ENCODE data around the gene SLC8A3. TPM values are rescaled to one million over a fixed set of nuclear protein-coding genes. Genes with fewer than 3 reads are reported as not detected.

SLC8A3 gene
- total and polyA plus RNA-seq, 9 of the 15 experiments (the other 6 are each of a cell fraction or from before 2014, with no cell fraction given) = not detected

DNA sequence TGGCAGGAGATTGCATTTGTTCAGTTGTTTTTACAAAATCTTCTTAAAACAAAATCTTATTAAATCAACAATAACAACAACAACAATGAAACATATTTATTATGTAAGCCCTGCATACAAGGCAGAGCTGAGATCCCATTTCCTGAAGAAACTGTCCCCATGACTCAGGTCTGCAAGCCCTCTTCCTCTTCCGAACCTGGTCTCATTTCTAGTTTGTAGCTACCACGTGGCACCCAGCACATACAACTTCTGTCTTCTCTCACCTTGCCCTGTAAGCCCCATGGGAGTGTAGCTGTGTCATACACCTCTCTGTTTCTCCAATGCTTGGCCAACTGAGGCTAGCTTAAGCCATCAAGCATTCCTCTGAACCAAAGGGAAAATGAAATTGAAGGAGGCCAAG lies 106.4 kb downstream of the SLC8A3 start:
- in situ Hi-C loops (cut with MboI) = no loop called here
- no TSS peak for BruUV-seq (replicated peaks)
- ChIA-PET POLR2A (no interaction called here), CTCF (ENCODE audit: low intra/inter-chr PET ratio) (no interaction called here)
- Histone ChIP-seq H3K4me2 (ENCODE audit: insufficient read depth, low read length) (no peak overlapping the region), H4K20me1 (replicated peaks; ENCODE audit: control insufficient read depth, insufficient read depth, low read length) (no peaks in the 10 kb centered on the region), H2AFZ (ENCODE audit: low read depth, low read length) (no peak overlapping the region), H3K27me3 (ENCODE audit: control insufficient read depth in 2 of 2, insufficient read depth in 2 of 2, low read length in 2 of 2) (no peaks in the 10 kb centered on the region), H3K79me2 (ENCODE audit: control insufficient read depth, insufficient read depth, low read length) (no peaks in the 10 kb centered on the region), H3K9me1 (ENCODE audit: control insufficient read depth, insufficient read depth, low read length) (no peaks in the 10 kb centered on the region), H3K36me3 (ENCODE audit: control insufficient read depth, insufficient read depth, low read length) (no peaks in the 10 kb centered on the region), H3K9me3 (replicated peaks; ENCODE audit: control insufficient read depth, insufficient read depth, low read depth, low read length) (no peaks in the 10 kb centered on the region), H3K9ac (ENCODE audit: insufficient read depth in 1 of 2, low read depth in 2 of 2, low read length in 2 of 2) (no peak overlapping the region), H3K4me3 (no peak overlapping the region), H3K4me1 (replicated peaks in 1 of 2; ENCODE audit: control insufficient read depth in 2 of 2, insufficient read depth in 2 of 2, low read length in 2 of 2) (no peaks in the 10 kb centered on the region; a peak in 1 of 5 replicates), H3K27ac (ENCODE audit: extremely low read depth, low read depth, low read length) (no peak overlapping the region)
- FAIRE-seq = no peak
- ATAC-seq = no peak
- intact Hi-C loops (cut with micrococcal nuclease) = no loop called here
- TF ChIP-seq, protein P1, sequence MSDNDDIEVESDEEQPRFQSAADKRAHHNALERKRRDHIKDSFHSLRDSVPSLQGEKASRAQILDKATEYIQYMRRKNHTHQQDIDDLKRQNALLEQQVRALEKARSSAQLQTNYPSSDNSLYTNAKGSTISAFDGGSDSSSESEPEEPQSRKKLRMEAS (CRISPR knock-in tag; IDR thresholded peaks at IDR 0.05) = no peak
- TF ChIP-seq FOSL1 (tag; conservative IDR thresholded peaks at IDR 0.05) (no peak), MTA2 (IDR thresholded peaks at IDR 0.05; ENCODE audit: low read depth) (no peak), GATA2 (CRISPR knock-in tag; IDR thresholded peaks at IDR 0.05) (no peak), ZNF217 (CRISPR knock-in tag; IDR thresholded peaks at IDR 0.05) (no peak), NELFE (IDR thresholded peaks at IDR 0.05; ENCODE audit: insufficient read depth, insufficient read length) (no peak), FUS (optimal IDR thresholded peaks at IDR 0.05; ENCODE audit: low read depth, low read length) (no peak)
- TF ChIP-seq, protein P2, sequence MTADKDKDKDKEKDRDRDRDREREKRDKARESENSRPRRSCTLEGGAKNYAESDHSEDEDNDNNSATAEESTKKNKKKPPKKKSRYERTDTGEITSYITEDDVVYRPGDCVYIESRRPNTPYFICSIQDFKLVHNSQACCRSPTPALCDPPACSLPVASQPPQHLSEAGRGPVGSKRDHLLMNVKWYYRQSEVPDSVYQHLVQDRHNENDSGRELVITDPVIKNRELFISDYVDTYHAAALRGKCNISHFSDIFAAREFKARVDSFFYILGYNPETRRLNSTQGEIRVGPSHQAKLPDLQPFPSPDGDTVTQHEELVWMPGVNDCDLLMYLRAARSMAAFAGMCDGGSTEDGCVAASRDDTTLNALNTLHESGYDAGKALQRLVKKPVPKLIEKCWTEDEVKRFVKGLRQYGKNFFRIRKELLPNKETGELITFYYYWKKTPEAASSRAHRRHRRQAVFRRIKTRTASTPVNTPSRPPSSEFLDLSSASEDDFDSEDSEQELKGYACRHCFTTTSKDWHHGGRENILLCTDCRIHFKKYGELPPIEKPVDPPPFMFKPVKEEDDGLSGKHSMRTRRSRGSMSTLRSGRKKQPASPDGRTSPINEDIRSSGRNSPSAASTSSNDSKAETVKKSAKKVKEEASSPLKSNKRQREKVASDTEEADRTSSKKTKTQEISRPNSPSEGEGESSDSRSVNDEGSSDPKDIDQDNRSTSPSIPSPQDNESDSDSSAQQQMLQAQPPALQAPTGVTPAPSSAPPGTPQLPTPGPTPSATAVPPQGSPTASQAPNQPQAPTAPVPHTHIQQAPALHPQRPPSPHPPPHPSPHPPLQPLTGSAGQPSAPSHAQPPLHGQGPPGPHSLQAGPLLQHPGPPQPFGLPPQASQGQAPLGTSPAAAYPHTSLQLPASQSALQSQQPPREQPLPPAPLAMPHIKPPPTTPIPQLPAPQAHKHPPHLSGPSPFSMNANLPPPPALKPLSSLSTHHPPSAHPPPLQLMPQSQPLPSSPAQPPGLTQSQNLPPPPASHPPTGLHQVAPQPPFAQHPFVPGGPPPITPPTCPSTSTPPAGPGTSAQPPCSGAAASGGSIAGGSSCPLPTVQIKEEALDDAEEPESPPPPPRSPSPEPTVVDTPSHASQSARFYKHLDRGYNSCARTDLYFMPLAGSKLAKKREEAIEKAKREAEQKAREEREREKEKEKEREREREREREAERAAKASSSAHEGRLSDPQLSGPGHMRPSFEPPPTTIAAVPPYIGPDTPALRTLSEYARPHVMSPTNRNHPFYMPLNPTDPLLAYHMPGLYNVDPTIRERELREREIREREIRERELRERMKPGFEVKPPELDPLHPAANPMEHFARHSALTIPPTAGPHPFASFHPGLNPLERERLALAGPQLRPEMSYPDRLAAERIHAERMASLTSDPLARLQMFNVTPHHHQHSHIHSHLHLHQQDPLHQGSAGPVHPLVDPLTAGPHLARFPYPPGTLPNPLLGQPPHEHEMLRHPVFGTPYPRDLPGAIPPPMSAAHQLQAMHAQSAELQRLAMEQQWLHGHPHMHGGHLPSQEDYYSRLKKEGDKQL (CRISPR knock-in tag; IDR thresholded peaks at IDR 0.05; ENCODE audit: borderline replicate concordance) = no peak
- TF ChIP-seq, protein P3, sequence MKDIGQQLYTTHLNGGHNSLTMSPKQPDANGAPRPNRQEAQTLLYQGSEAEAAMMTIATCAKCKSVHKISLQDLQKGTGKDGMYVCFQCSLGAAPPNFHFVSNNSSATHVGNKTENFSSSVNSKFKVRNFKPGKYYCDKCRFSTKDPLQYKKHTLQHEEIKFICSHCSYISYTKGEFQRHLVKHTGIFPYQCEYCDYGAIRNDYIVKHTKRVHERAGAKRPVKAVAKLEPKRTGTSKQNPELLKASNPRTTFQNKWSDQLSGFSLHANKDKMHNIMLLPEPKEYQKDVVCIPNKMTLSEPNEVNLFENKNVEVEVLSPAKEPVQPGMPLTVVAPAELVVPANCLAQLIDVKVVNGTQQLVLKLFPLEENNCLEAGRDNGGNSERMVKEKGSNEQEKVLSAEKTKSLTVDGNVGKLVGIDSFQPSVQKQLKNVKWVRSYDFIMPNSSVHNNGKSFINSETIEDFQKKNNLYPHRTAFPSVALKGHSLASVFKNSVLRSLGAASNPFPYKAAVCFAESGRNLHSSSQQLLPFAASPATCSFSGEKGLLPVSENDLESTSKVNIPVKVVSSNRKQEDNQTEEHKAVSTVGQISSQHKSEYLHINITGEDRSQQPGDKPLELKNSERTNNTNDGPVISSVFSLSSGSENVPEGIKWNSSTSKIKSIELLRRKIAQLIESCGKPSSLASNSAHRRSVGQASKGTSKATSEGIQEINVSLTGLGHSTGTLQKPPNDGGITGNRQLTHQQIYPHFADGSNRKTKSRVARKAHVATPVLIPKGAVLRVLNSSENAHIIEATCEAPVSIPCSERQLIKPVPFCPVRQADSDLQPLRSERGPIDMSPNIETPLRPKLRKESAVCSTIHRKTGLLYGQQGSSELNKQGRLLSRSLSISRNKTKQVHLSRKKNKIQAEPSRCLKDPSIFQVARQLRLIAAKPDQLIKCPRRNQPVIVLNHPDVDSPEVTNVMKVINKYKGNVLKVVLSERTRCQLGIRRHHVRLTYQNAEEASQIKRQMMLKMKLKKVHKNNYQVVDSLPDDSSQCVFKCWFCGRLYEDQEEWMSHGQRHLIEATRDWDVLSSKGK (CRISPR knock-in tag; IDR thresholded peaks at IDR 0.05) = no peak
- TF ChIP-seq, protein P4, sequence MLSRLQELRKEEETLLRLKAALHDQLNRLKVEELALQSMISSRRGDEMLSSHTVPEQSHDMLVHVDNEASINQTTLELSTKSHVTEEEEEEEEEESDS (CRISPR knock-in tag; IDR thresholded peaks at IDR 0.05) = no peak
- TF ChIP-seq, protein P5, sequence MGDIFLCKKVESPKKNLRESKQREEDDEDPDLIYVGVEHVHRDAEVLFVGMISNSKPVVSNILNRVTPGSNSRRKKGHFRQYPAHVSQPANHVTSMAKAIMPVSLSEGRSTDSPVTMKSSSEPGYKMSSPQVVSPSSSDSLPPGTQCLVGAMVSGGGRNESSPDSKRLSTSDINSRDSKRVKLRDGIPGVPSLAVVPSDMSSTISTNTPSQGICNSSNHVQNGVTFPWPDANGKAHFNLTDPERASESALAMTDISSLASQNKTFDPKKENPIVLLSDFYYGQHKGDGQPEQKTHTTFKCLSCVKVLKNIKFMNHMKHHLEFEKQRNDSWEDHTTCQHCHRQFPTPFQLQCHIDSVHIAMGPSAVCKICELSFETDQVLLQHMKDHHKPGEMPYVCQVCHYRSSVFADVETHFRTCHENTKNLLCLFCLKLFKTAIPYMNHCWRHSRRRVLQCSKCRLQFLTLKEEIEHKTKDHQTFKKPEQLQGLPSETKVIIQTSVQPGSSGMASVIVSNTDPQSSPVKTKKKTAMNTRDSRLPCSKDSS (IDR thresholded peaks at IDR 0.05; ENCODE audit: low read depth, partially characterized antibody) = no peak
- DNase-seq (ENCODE audit: extremely low read depth in 1 of 4, low spot score in 3 of 4) = no peak
- 0% methylated on average over 2 of the region's 2 CpGs for WGBS (ENCODE audit: insufficient coverage, low coverage, missing lambda C conversion rate)
